ENCODE measurements around the gene ARHGAP24. TPM values are rescaled to one million over a fixed set of nuclear protein-coding genes. Genes with fewer than 3 reads are reported as not detected.
"Not testable (repeated sequence)": the region's sequence is repeated elsewhere in the genome, so short reads cannot be mapped to it uniquely, and the experiment has no call there.

Gene ARHGAP24
- total RNA-seq, 2 donors from 2014 or later = not detected

DNA sequence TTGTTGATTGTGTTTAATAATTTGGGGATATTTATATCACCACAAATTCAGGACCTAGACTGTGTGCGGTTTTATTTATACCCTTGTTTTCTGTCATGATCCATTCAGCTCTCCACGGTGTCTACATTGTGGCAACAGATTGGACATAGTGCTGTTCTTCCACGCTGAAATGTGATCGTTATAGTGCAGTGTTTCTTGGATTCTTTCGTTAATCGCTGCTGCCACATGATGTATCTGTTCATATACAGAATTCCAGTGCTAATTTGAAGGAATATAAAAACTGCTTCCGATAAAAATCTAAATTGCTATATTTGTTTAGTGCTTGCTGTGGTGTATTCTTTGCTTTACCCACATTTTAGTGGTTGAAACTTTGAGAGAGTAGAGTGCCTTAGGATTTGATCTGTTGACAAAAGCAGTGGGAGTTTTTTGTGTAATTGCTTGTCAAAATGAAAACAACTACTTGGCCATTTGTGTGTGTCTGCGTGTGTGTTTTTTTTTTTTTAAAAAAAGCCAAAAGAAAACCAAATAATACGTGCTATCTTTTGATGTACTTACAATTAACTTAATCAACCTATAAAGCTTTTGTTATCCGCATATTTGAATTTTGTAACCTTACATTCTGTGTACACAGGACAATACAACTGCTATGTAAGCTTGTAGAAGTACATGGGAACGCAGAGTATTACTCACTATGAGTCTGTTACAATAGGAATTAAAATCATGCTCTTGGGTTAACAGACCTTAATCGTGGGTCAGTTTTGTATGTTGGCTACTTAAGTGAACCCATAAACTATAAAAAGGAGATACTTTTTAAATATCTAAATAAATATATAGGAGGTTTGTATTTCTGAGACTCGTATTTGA, 353.3 kb downstream of the ARHGAP24 start:
- no peaks in the 10 kb centered on the region for H3K36me3 Mint-ChIP-seq
- no peak overlapping the region for H3K27ac Mint-ChIP-seq
- H3K9me3 Mint-ChIP-seq = no peaks in the 10 kb centered on the region
- DNase-seq (ENCODE audit: low spot score in 2 of 2) (no peak), ATAC-seq (no peak)

DNA sequence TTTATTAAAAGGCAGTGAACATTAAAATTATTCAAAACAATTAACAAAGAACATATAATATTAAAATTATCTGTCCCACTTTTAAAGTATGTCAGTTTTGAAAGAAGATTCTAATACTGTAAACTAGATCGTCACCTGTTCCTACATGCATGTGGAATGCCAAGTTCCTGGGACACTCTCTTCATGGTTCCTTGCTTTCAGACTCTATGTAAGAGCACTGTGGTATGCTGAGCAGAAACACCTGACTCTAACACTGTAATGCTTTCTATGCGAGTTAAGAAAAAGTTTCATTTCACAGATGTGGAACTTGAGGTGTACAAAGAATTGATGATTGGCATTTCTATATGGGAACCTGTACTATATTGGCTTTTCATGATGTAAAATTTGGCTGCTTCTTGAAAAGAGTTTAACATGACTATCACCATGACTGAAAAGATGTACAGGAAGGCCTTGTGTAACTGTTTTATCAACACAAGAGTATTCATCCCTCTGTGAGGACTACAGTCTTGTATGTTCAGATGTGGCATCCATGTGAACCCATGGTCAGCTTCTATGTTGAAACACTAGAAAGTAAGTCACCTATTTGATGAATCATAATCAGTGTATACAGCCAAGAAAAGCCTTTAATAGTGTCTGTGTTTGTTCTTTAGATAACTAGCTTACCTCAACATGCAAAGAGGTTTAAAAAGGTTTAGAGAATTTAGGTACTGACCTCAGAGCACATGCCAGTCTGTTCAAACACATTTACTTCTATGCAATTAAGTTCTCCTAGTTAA, 354.5 kb downstream of the ARHGAP24 start:
- no peaks in the 10 kb centered on the region for H3K36me3 Mint-ChIP-seq
- no peaks in the 10 kb centered on the region for H3K9me3 Mint-ChIP-seq
- ATAC-seq (no peak), DNase-seq (ENCODE audit: low spot score in 2 of 2) (no peak)
- no peak overlapping the region for H3K27ac Mint-ChIP-seq

DNA sequence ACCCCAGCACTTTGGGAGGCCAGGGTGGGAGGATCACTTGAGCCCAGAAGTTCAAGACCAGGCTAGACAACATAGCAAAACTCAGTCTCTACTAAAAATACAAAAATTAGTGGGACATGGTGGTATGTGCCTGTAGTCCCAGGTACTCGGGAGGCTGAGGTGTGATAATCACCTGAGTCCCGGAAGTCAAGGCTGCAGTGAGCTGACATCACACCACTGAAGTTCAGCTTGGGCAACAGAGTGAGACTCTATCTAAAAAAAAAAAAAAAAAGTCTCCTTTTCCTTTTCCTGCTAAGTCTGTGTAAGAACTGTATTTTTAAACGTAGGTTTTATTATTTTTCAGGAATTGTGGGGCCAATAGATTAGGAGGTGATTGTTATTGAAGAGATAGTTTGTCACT, 356.7 kb downstream of the ARHGAP24 start:
- no peak for ATAC-seq
- H3K27ac Mint-ChIP-seq = no peak overlapping the region
- no peak for DNase-seq (ENCODE audit: low spot score in 2 of 2)
- H3K36me3 Mint-ChIP-seq = no peaks in the 10 kb centered on the region
- no peaks in the 10 kb centered on the region for H3K9me3 Mint-ChIP-seq

DNA sequence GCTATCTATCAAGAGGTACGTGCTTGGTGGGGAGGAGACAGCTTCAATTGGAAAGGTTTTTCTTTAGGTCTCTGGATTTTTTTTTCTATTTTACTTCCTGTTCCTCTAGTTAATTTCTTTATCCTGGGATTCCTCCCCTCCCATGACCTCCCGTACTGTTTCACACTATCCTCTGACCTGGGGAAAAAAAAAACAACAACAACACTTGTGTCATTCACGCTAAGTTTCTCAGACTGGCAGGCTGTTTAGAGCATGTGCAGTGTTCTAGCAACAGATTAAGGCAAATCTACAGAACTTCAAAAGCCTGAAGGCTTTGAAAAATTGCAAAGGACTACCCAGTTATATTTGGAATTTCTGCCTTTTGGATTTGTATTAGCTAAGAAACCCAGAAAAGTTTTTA, 358.4 kb downstream of the ARHGAP24 start:
- no peak for DNase-seq (ENCODE audit: low spot score in 2 of 2)
- H3K27ac Mint-ChIP-seq = no peak overlapping the region
- no peaks in the 10 kb centered on the region for H3K36me3 Mint-ChIP-seq
- no peaks in the 10 kb centered on the region for H3K9me3 Mint-ChIP-seq
- no peak for ATAC-seq

DNA sequence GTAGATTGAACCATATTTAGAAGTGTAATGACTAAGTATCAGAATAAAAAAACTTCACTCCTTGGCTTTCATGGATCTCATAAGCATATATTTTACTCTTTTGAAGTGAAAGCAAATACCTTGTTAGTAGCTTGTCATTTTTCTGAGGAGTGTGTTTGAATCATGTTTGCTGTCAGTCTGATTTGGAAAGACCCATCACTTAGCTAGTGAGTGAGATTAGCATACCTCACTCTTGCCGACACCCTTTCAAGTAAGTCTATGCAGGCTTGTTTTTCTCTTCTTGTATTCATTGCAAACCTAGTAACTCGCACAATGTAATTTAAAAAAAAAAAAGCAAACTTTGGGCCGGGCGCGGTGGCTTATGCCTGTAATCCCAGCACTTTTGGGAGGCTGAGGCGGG, 360.0 kb downstream of the ARHGAP24 start:
- Mint-ChIP-seq H3K9me3 (no peaks in the 10 kb centered on the region), H3K36me3 (no peaks in the 10 kb centered on the region), H3K27ac (no peak overlapping the region)
- ATAC-seq = no peak
- DNase-seq (ENCODE audit: low spot score in 2 of 2) = no peak

DNA sequence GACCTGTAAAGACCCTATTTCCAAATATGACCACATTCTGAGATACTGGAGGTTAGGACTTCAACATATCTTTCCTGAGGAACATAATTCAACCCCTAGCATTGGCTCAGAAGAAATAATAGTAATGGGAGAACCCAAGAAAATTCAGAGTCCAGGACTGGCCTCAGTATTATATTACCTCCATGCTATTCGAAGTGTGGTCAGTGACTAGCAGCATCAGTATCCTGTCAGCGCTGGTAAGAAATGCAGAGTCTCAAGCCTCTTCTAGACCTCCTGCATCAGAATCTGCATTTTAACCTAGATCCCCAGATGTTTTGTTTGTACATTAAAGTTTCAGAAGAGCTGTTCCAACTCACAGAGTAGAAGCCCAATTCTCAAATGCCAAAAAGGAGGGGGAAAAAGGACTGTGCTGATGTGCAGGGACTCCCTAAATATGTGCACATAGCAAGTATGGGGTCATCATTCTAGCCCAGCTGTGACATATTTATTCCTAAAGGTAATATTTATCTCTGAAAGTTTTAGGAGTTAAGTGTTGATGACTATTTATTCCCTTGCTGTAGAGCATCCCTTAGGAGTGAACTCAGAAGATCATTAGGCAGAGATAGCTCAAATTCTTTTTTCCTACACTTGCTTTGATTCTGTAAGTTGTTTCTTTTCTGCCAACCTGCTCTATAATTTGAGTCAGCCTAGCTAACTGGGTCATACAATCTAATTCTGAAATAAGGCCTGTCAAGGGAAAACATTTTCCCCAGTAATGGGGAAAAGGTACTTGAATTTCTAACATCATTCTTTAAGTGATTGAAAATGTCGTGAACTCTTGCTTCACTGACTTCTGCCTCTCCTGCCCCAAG, 361.9 kb downstream of the ARHGAP24 start:
- ATAC-seq (no peak), DNase-seq (ENCODE audit: low spot score in 2 of 2) (no peak)
- H3K36me3 Mint-ChIP-seq = no peaks in the 10 kb centered on the region
- H3K27ac Mint-ChIP-seq = no peak overlapping the region
- no peaks in the 10 kb centered on the region for H3K9me3 Mint-ChIP-seq

DNA sequence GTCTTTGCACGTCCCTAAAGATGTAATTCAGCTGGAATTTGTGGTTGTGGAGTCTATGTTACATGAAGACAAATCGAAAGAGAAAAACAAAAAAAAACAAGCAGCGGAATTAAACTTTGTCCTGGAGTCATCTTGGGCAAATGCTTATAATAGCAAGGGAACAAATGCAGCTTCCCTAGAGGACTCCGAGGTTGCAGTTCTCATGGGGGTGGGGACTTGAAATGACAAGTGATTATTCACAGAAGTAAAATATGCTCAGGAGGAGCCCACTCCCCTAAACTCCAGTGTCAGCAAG, 362.4 kb downstream of the ARHGAP24 start:
- H3K36me3 Mint-ChIP-seq = no peaks in the 10 kb centered on the region
- DNase-seq (ENCODE audit: low spot score in 2 of 2) = no peak
- H3K27ac Mint-ChIP-seq = no peak overlapping the region
- no peak for ATAC-seq
- no peaks in the 10 kb centered on the region for H3K9me3 Mint-ChIP-seq

DNA sequence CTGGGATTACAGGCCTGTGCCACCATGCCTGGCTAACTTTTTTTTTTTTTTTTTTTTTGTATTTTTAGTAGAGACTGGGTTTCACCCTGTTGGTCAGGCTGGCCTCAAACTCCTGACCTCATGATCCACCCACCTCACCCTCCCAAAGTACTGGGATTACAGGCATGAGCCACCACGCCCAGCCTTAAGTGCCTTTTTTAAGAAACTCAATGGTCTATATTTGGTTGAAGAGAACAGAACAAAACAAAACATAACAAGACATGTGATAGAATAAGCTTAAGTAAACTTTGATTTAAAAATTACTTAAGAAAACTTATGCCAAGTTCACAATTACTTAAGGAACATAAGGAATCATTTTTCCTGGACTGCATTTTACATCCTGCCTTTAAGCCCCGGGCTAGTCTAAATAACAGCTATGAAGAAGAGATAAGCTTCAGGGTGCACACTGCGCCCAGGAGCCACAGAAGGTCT, 365.1 kb downstream of the ARHGAP24 start:
- H3K9me3 Mint-ChIP-seq; DNase-seq (ENCODE audit: low spot score in 2 of 2); H3K27ac Mint-ChIP-seq; H3K36me3 Mint-ChIP-seq; ATAC-seq: not testable (repeated sequence)

DNA sequence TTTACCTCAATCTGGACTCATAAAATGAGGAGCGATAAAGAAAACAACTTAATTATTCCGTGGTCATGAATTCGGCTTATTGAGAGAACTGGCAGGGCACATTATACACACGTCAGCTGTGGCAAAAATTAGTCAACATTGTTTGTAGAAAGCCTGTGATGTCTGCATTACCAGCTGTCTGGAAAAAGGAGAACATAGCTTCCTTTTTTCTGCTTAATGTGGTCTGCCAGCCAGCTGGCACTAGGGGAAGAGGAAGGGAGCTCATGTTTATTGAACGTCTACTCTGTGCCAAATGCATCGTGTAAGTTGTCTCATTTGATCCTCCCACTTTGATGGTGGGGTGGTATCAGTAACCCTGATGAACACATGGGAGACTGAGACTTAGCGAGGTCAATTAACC, 367.6 kb downstream of the ARHGAP24 start:
- ATAC-seq = no peak
- Mint-ChIP-seq H3K27ac (no peak overlapping the region), H3K9me3 (no peaks in the 10 kb centered on the region), H3K36me3 (no peaks in the 10 kb centered on the region)
- DNase-seq (ENCODE audit: low spot score in 2 of 2) = no peak

DNA sequence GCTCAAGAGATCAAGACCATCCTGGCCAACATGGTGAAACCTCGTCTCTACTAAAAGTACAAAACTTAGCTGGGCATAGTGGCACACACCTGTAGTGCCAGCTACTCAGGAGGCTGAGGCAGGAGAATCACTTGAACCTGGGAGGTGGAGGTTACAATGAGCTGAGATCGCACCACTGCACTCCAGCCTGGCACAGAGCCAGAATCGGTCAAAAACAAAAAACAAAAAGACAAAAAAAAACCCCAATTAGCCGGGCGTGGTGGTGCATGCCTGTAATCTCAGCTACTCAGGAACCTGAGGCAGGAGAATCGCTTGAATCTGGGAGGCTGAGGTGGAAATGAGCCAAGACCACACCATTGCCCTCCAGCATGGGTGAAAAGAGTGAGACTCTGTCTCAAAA, 378.8 kb downstream of the ARHGAP24 start:
- not testable (repeated sequence) for DNase-seq (ENCODE audit: low spot score in 2 of 2); ATAC-seq; H3K27ac Mint-ChIP-seq
- Mint-ChIP-seq H3K36me3 (peaks cover 0 to 14% of the 10 kb centered on the region in 2 donors), H3K9me3 (peaks cover 11 to 15% of the 10 kb centered on the region in 2 donors)

DNA sequence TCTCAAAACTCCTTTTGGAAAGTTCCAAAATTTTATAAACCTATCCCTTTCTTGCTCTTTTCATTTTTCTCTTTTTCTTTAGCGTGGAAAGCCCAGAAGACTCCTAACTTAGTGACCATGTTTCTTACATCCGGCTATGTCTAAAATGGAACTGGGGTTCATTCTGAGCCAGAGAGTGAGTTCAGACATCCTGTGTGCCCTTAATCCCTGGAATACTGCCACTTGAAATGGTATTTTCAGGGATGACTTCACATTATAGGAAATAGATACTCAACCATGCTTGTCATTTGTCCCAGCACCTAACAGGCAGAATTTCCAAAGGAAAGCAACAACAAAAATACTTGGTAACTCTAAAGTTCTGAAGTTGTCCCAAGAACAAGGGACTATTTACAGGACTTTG, 379.6 kb downstream of the ARHGAP24 start:
- no peak for DNase-seq (ENCODE audit: low spot score in 2 of 2)
- H3K9me3 Mint-ChIP-seq = peaks cover 11 to 15% of the 10 kb centered on the region in 2 donors
- H3K27ac Mint-ChIP-seq = no peak overlapping the region

DNA sequence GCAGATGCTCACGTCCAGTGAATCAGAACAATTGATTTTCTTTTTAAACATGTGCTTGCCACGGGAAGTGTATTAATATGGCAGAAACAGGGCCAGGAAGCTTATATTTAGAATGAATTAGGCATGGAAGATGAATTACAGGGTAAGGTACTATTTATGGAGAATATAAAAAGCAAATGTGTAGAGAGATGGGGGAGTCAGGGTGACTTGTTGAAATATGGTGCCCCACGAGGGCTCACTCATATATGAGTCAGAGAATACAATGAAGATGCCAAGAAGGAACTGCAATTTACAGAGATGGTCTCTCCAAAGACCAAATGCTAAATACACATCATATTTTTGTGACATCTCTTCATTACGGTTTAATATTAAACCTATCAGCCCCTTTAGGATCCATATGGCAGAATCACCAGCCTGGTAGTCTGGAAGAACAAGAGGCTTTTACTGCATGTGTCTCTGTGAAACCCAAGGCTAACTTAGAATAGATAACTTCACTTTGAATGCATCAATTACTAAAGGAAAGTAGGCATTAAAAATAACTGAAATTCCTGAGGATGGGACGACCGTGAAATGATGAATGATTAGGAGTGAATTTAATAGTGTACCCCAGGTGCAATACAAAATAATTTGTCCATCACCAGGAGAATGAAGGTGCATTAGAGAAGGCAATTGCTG, 385.3 kb downstream of the ARHGAP24 start:
- Mint-ChIP-seq H3K9me3 (no peaks in the 10 kb centered on the region), H3K27ac (no peak overlapping the region), H3K36me3 (no peaks in the 10 kb centered on the region)
- no peak for ATAC-seq
- no peak for DNase-seq (ENCODE audit: low spot score in 2 of 2)

More for the DNA sequence above, 379.6 kb downstream of the ARHGAP24 start:
- ATAC-seq = no peak
- peaks cover 0 to 14% of the 10 kb centered on the region in 2 donors for H3K36me3 Mint-ChIP-seq

DNA sequence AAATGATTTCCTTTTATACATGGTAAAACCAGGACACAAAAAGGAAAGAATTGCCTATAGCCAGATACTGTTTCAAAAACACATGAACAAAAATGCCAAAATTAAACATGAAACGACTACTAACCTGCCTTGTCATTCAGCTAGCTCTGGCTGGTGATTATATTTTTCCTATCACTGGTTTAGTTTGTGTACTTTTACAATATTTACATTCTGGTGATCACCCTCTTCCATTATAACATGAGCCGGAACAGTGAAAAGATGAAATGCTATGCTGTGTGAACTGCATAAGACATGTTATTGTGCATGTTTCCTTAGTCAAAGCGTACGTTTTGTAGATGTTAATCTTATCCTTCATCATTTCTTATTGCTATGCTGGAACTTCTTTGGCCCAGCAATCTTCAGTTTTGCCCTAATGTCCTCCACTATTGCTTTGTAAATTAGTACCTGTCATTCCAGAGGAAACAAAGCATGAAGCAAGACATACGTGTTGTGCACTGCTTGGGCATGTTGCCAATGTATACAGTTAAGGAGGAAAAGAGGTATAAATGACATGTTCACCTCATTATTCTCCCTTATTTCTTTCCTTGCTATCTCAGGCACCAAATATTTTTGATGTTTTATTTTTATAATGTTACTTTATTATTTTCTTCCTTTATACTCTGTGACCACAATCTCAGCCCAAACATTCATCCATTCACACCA, 386.3 kb downstream of the ARHGAP24 start:
- H3K27ac Mint-ChIP-seq = no peak overlapping the region
- ATAC-seq = no peak
- H3K9me3 Mint-ChIP-seq = no peaks in the 10 kb centered on the region
- DNase-seq (ENCODE audit: low spot score in 2 of 2) = no peak
- H3K36me3 Mint-ChIP-seq = no peaks in the 10 kb centered on the region

DNA sequence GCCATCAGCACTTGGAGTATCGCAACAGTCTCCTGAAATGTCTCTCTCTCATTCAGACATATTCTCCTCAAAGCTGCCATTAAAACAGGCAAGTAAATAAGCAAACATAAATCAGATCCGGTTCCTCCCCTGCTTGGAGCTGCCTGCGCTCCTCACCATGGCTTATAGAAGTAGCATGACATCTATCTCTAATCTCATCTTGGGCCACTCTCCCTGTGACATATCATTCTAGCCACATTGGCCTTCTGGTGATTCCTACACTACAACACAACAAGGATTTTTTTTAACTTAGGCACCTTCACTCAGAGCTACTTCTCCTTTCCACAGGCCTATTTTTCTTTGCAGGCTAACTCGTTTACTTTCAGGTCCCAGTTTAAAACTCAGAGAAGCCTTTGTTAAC, 387.9 kb downstream of the ARHGAP24 start:
- ATAC-seq = no peak
- Mint-ChIP-seq H3K27ac (no peak overlapping the region), H3K9me3 (no peaks in the 10 kb centered on the region), H3K36me3 (no peaks in the 10 kb centered on the region)
- no peak for DNase-seq (ENCODE audit: low spot score in 2 of 2)

DNA sequence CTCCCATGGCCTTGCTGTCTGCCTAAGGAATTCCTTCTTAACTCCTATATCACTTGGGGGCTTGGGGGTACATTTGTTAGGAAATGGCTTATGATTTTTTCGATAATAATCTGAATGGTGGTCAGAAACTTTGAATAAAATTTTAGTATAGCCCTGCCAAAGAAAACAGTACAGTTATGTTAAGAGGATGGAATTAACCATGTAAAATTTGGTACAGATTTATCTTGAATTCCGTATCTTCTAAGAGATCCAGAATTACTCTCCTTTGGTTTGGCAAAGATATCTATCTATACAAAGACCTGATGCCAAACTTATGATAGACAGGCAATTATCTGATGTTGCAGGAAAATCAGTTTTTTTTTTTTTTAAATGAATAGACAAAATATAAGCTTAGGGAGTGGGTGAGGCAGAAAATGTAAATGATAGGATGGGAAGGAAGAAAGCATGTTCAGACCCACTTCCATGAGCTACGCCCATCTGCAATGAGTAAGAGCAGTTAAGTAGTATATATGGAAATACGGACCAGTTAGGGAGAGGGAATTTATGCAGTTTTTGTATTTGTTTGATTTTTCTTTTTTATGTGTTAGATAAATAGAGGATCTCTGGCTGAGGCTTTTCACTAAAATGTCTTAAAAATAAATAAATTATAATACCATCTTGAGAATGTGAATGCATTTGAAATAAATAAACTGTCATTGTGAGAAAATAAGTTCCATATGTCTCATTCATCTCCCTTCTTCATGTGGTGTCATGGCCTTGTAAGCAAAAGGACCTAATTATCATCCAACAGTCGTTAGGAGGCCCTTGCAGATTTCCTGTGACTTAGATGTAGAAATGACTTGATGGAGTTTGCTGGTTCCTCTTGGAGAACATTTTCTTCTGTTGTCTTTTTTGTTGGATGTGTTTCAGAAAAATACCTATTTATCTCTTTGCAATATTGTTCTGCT, 389.6 kb downstream of the ARHGAP24 start:
- H3K36me3 Mint-ChIP-seq = no peaks in the 10 kb centered on the region
- ATAC-seq (no peak), DNase-seq (ENCODE audit: low spot score in 2 of 2) (no peak)

More for the DNA sequence above, 389.6 kb downstream of the ARHGAP24 start:
- H3K27ac Mint-ChIP-seq = no peak overlapping the region
- no peaks in the 10 kb centered on the region for H3K9me3 Mint-ChIP-seq
